ENCODE measurements around the gene DMRT3.

The DMRT3 gene

DNA sequence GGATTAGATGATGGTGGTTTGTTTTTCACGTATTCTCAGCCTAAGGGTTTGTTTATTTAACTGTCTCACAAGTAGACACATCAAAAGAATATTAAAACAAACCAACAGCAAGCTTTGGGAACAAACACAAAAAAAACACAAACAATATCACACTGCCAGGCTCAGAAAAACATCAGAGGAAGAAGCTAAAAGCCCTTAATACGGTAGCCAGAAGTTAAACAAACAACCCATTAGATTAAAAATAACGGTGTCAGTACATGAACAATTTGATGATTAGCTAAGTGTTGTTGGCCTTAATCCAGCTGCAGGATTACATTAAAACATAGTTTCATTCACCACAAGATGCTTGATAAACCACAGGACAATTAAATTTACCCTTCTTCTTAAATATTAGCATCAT is 57.8 kb downstream of the DMRT3 start:
- DNase-seq (ENCODE audit: low read depth, low spot score) = no peak
- no peak overlapping the region for H3K4me3 ChIP-seq (ENCODE audit: low read length)

- DNase-seq (ENCODE audit: low read depth, low spot score) = no peak
- H3K4me3 ChIP-seq (ENCODE audit: low read length) = no peak overlapping the region
These were observed 63.1 kb downstream of the DMRT3 start for GRCh38 chr9:1039589-1039988.
